NCI-H1105 (cell line): ENCODE data around the gene SKP1.

Source experiments
- DNase-seq: peaks from one replicate; lab custom pipeline; 2025; lab: John Stamatoyannopoulos, UW

SKP1 gene

GRCh38 chr5:134113902-134114875, 62.6 kb downstream of the SKP1 start, which contains the start of gene TCF7:
Gene TCF7 (plus strand): TSS chr5:134114681. CDS start chr5:134114907, 226 bp downstream.
- DNase-seq = peak; percentile 46

GRCh38 chr5:134113363-134113889, 63.3 kb downstream of the SKP1 start:
- no peak for DNase-seq

GRCh38 chr5:134112726-134113362, 63.9 kb downstream of the SKP1 start:
- DNase-seq = no peak

- DNase-seq = no peak
Observed at GRCh38 chr5:134111741-134112647, 64.8 kb downstream of the SKP1 start.

GRCh38 chr5:134110382-134110781, 66.4 kb downstream of the SKP1 start:
- DNase-seq = peak; percentile 39

- no peak for DNase-seq
Observed at GRCh38 chr5:134107779-134108178, 69.0 kb downstream of the SKP1 start.

GRCh38 chr5:134106991-134107701, 69.6 kb downstream of the SKP1 start:
- DNase-seq = no peak

- no peak for DNase-seq
Observed at GRCh38 chr5:134103998-134104654, 72.6 kb downstream of the SKP1 start.

- DNase-seq = no peak
Observed at GRCh38 chr5:134103397-134103796, 73.4 kb downstream of the SKP1 start.

- no peak for DNase-seq
Observed at GRCh38 chr5:134101686-134102439, 74.9 kb downstream of the SKP1 start.

- DNase-seq = no peak
Observed at GRCh38 chr5:134100283-134101091, 76.3 kb downstream of the SKP1 start.

- no peak for DNase-seq
Observed at GRCh38 chr5:134099939-134100282, 76.8 kb downstream of the SKP1 start.

GRCh38 chr5:134099288-134099872, 77.4 kb downstream of the SKP1 start:
- DNase-seq = no peak
